ENCODE results near the gene PPP1R37.

The PPP1R37 gene

DNA sequence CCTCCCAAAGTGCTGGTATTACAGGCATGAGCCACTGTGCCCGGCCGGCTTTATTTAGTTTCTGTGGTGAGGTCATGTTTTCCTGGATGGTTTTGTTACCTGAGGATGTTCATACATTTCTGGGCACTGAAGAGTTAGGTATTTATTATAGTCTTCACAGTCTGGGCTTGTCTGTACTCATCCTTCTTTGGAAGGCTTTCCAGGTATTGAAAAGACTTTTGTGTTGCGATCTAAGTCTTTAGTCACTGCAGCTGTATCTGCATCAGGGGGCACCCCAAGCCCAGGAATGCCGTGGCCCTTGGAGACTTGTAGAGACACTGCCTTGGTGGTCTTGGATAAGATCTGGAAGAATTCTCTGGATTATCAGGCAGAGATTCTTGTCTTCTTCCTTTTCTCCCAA is 98.4 kb downstream of the PPP1R37 start:
- CTCF ChIA-PET, result interaction anchor here (0.6 to 1.0 kb wide), 4 partner anchors 9 to 147 kb away, joined by 3 to 4 read pairs (median 4); no protein-coding TSS in a partner anchor
- peak overlapping the region; percentile 74 for H3K27ac ChIP-seq

DNA sequence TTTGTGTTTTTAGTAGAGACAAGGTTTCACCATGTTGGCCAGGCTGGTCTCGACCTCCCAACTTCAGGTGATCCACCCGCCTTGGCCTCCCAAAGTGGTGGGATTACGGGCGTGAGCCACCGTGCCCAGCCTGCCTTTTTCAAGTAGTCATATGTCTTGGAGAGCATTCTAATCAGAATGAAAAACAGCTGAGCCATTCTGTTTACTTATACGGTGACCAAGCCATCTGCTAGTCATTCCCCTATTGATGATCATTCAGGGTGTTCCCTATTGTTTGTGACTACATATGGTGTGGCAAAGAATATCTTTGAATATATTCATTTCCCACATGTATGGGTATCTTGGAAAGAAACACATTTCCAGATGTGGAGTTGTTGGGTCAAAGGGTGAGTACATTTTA is 102.8 kb downstream of the PPP1R37 start:
- CTCF ChIA-PET, result interaction anchor here (0.6 kb wide), 1 partner anchor 63 kb away, joined by 3 read pairs; no protein-coding TSS in a partner anchor

More for the DNA sequence above, 98.4 kb downstream of the PPP1R37 start:
- DNase-seq (ENCODE audit: low spot score), result peak; percentile 46
- POLR2A ChIA-PET (ENCODE audit: low non-redundant PET), result no interaction called here
- TF ChIP-seq, protein P1, sequence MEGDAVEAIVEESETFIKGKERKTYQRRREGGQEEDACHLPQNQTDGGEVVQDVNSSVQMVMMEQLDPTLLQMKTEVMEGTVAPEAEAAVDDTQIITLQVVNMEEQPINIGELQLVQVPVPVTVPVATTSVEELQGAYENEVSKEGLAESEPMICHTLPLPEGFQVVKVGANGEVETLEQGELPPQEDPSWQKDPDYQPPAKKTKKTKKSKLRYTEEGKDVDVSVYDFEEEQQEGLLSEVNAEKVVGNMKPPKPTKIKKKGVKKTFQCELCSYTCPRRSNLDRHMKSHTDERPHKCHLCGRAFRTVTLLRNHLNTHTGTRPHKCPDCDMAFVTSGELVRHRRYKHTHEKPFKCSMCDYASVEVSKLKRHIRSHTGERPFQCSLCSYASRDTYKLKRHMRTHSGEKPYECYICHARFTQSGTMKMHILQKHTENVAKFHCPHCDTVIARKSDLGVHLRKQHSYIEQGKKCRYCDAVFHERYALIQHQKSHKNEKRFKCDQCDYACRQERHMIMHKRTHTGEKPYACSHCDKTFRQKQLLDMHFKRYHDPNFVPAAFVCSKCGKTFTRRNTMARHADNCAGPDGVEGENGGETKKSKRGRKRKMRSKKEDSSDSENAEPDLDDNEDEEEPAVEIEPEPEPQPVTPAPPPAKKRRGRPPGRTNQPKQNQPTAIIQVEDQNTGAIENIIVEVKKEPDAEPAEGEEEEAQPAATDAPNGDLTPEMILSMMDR (conservative IDR thresholded peaks at IDR 0.05; ENCODE audit: low read depth), result no peak; the same call in 1 of the 2 replicates

More for the DNA sequence above, 102.8 kb downstream of the PPP1R37 start:
- TF ChIP-seq, protein P1 (conservative IDR thresholded peaks at IDR 0.05; ENCODE audit: low read depth), result no peak
- POLR2A ChIA-PET (ENCODE audit: low non-redundant PET), result no interaction called here
- no peak overlapping the region for H3K27ac ChIP-seq
- peak; percentile 39 for DNase-seq (ENCODE audit: low spot score)
